ENCODE data around the gene ZNF543. TPM values are rescaled to one million over a fixed set of nuclear protein-coding genes. Genes with fewer than 3 reads are reported as not detected.

Gene ZNF543
- total and polyA plus RNA-seq, 2 donors (not counting 1 experiment from before 2014, with no cell fraction given) = 4.6 to 16.7 TPM

DNA sequence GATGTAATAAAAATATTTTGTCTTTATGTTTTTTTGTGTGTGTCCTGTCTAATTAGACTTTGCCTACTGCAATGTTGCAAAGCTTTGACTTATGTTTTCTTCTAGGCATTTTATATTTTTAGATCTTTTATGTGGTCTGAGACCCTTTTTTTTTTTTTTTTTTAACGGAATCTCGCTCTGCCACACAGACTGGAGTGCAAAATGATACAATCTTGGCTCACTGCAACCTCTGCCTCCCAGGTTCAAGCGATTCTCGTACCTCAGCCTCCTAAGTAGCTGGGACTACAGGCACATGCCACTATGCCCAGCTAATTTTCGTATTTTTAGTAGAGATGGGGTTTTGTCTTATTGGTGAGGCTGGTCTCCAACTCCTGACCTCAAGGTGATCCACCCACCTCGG lies 22.3 kb downstream of the ZNF543 start:
- H3K27ac ChIP-seq (ENCODE audit: low read length in 2 of 2) = no peak overlapping the region
- ChIA-PET CTCF (interaction anchor here (0.6 kb wide), 1 partner anchor 563 kb away, joined by 3 read pairs; no protein-coding TSS in a partner anchor), POLR2A (no interaction called here)
- no peak overlapping the region for H2AFZ ChIP-seq (ENCODE audit: insufficient read depth, low read depth, low read length, poor library complexity, severe bottlenecking)
- Mint-ChIP-seq H3K27ac (no peak overlapping the region), H3K9me3 (ENCODE audit: insufficient read depth) (no peaks in the 10 kb centered on the region), H3K27me3 (peaks cover 3% of the 10 kb centered on the region), H3K4me1 (no peaks in the 10 kb centered on the region), H3K4me3 (no peak overlapping the region)
- H3K4me3 ChIP-seq (ENCODE audit: control extremely low read depth in 1 of 5, extremely low read depth in 1 of 5, insufficient read depth in 1 of 5, low read depth in 2 of 5, low read length in 4 of 5) = no peak overlapping the region
- H3K9me3 ChIP-seq (ENCODE audit: control extremely low read depth in 1 of 3, control insufficient read depth in 2 of 3, insufficient read depth in 1 of 3, low read length in 2 of 3) = no peaks in the 10 kb centered on the region
- no peak overlapping the region for H3K9ac ChIP-seq (ENCODE audit: low read length)
- TF ChIP-seq, protein P1, sequence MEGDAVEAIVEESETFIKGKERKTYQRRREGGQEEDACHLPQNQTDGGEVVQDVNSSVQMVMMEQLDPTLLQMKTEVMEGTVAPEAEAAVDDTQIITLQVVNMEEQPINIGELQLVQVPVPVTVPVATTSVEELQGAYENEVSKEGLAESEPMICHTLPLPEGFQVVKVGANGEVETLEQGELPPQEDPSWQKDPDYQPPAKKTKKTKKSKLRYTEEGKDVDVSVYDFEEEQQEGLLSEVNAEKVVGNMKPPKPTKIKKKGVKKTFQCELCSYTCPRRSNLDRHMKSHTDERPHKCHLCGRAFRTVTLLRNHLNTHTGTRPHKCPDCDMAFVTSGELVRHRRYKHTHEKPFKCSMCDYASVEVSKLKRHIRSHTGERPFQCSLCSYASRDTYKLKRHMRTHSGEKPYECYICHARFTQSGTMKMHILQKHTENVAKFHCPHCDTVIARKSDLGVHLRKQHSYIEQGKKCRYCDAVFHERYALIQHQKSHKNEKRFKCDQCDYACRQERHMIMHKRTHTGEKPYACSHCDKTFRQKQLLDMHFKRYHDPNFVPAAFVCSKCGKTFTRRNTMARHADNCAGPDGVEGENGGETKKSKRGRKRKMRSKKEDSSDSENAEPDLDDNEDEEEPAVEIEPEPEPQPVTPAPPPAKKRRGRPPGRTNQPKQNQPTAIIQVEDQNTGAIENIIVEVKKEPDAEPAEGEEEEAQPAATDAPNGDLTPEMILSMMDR (IDR thresholded peaks at IDR 0.05) = no peak
- no peak for TF ChIP-seq EZH2 (IDR thresholded peaks at IDR 0.05; ENCODE audit: borderline replicate concordance, insufficient read depth, low read depth, low read length, poor library complexity, severe bottlenecking)
- H4K20me1 ChIP-seq (ENCODE audit: control insufficient read depth, insufficient read depth, low read length, poor library complexity, severe bottlenecking) = no peaks in the 10 kb centered on the region
- ATAC-seq (ENCODE audit: low read depth) (no peak), DNase-seq (no peak)
- H3K27me3 ChIP-seq (replicated peaks in 1 of 4; ENCODE audit: control extremely low read depth in 1 of 4, control insufficient read depth in 3 of 4, insufficient read depth in 4 of 4, low read length in 3 of 4) = peaks cover 0 to 3% (median 0%) of the 10 kb centered on the region in 4 experiments
- H3K4me1 ChIP-seq (ENCODE audit: control insufficient read depth in 2 of 2, insufficient read depth in 2 of 2, low read length in 2 of 2) = no peaks in the 10 kb centered on the region
- no peaks in the 10 kb centered on the region for H3K79me2 ChIP-seq (ENCODE audit: control insufficient read depth, insufficient read depth, low read length)
- intact Hi-C loops (cut with micrococcal nuclease) = no loop called here
- no CpG with 5 or more reads among the region's 6 CpGs for WGBS (ENCODE audit: insufficient coverage)
- H3K4me2 ChIP-seq (replicated peaks; ENCODE audit: low read depth, low read length, poor library complexity, severe bottlenecking) = no peak overlapping the region
- no peaks in the 10 kb centered on the region for H3K36me3 ChIP-seq (replicated peaks in 1 of 2; ENCODE audit: control extremely low read depth in 1 of 2, control insufficient read depth in 1 of 2, extremely low read depth in 1 of 2, insufficient read depth in 2 of 2, low read length in 1 of 2)

DNA sequence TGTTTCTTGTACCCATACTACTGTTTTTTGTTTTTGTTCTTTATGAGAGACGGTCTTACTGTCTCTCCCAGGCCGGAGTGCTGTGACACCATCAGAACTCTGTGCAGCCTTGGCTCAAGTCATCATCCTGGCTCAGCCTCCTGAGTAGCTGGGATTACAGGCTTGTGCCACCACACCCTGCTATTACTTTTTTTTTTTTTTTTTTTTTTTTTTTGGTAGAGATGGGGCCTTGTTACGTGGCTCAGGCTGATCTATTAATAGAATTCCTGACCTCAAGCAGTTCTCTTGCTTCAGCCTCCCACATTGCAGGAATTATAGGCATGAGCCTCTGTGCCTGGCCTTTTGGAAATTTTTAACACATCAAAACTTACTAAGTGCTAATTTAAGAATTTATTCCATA lies 27.9 kb downstream of the ZNF543 start:
- peaks cover 15 to 19% of the 10 kb centered on the region in 2 donors for H3K4me1 ChIP-seq (ENCODE audit: control insufficient read depth in 2 of 2, insufficient read depth in 2 of 2, low read length in 2 of 2)

More for the DNA sequence above, 27.9 kb downstream of the ZNF543 start:
- Histone ChIP-seq H3K27me3 (replicated peaks in 1 of 4; ENCODE audit: control extremely low read depth in 1 of 4, control insufficient read depth in 3 of 4, insufficient read depth in 4 of 4, low read length in 3 of 4) (peaks cover 0 to 3% (median 0%) of the 10 kb centered on the region in 4 experiments), H2AFZ (ENCODE audit: insufficient read depth, low read depth, low read length, poor library complexity, severe bottlenecking) (no peak overlapping the region), H4K20me1 (ENCODE audit: control insufficient read depth, insufficient read depth, low read length, poor library complexity, severe bottlenecking) (no peaks in the 10 kb centered on the region), H3K27ac (ENCODE audit: low read length in 2 of 2) (no peak overlapping the region), H3K4me3 (ENCODE audit: control extremely low read depth in 1 of 5, extremely low read depth in 1 of 5, insufficient read depth in 1 of 5, low read depth in 2 of 5, low read length in 4 of 5) (no peak overlapping the region), H3K79me2 (ENCODE audit: control insufficient read depth, insufficient read depth, low read length) (peaks cover 20% of the 10 kb centered on the region), H3K9me3 (ENCODE audit: control extremely low read depth in 1 of 3, control insufficient read depth in 2 of 3, insufficient read depth in 1 of 3, low read length in 2 of 3) (peaks cover 0 to 4% (median 0%) of the 10 kb centered on the region in 3 donors), H3K9ac (ENCODE audit: low read length) (no peak overlapping the region), H3K4me2 (replicated peaks; ENCODE audit: low read depth, low read length, poor library complexity, severe bottlenecking) (no peak overlapping the region), H3K36me3 (replicated peaks in 1 of 2; ENCODE audit: control extremely low read depth in 1 of 2, control insufficient read depth in 1 of 2, extremely low read depth in 1 of 2, insufficient read depth in 2 of 2, low read length in 1 of 2) (no peaks in the 10 kb centered on the region)
- Mint-ChIP-seq H3K27me3 (peaks cover 7% of the 10 kb centered on the region), H3K4me3 (no peak overlapping the region), H3K4me1 (peaks cover 25% of the 10 kb centered on the region), H3K9me3 (ENCODE audit: insufficient read depth) (peaks cover 3% of the 10 kb centered on the region), H3K27ac (no peak overlapping the region)
- ChIA-PET CTCF (no interaction called here), POLR2A (interaction anchor here (0.7 kb wide), 1 partner anchor 126 kb away, joined by 5 read pairs; no protein-coding TSS in a partner anchor)
- DNase-seq (no peak), ATAC-seq (ENCODE audit: low read depth) (no peak)
- no peak for TF ChIP-seq EZH2 (IDR thresholded peaks at IDR 0.05; ENCODE audit: borderline replicate concordance, insufficient read depth, low read depth, low read length, poor library complexity, severe bottlenecking)
- TF ChIP-seq, protein P1 (IDR thresholded peaks at IDR 0.05) = no peak
- intact Hi-C loops (cut with micrococcal nuclease) = no loop called here
- WGBS (ENCODE audit: insufficient coverage) = no CpG with 5 or more reads among the region's 3 CpGs

All from B cell (primary cell).